ENCODE measurements around the gene PKP4. TPM values are rescaled to one million over a fixed set of nuclear protein-coding genes. Genes with fewer than 3 reads are reported as not detected.

PKP4 gene
- total and polyA plus RNA-seq, 11 donors, result 17.6 to 66.7 (median 49.0) TPM

- no peaks in the 10 kb centered on the region for H3K9me3 ChIP-seq
- peaks cover 0 to 28% (median 15%) of the 10 kb centered on the region in 12 donors for H3K4me1 ChIP-seq
- H3K4me3 ChIP-seq, result no peak overlapping the region
- intact Hi-C loops (cut with DNase I), result loop anchor here in 1 of 10 donors (5.0 kb wide), 1 partner anchor 145 kb away; the partner anchor contains the start of genes CCDC148 and PKP4
- no peak overlapping the region for H3K27ac ChIP-seq
- ATAC-seq (no peak), DNase-seq (no peak)
- no peaks in the 10 kb centered on the region for H3K27me3 ChIP-seq
- 17 to 28% (median 25%) methylated on average over 2 of the region's 2 CpGs for WGBS, 4 donors
- peaks cover 0 to 7% (median 0%) of the 10 kb centered on the region in 9 donors for H3K36me3 ChIP-seq
- TF ChIP-seq, protein P1, sequence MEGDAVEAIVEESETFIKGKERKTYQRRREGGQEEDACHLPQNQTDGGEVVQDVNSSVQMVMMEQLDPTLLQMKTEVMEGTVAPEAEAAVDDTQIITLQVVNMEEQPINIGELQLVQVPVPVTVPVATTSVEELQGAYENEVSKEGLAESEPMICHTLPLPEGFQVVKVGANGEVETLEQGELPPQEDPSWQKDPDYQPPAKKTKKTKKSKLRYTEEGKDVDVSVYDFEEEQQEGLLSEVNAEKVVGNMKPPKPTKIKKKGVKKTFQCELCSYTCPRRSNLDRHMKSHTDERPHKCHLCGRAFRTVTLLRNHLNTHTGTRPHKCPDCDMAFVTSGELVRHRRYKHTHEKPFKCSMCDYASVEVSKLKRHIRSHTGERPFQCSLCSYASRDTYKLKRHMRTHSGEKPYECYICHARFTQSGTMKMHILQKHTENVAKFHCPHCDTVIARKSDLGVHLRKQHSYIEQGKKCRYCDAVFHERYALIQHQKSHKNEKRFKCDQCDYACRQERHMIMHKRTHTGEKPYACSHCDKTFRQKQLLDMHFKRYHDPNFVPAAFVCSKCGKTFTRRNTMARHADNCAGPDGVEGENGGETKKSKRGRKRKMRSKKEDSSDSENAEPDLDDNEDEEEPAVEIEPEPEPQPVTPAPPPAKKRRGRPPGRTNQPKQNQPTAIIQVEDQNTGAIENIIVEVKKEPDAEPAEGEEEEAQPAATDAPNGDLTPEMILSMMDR (IDR thresholded peaks at IDR 0.05), result no peak
- TF ChIP-seq POLR2A (IDR thresholded peaks at IDR 0.05), result no peak
Measured at GRCh38 chr2:158602027-158602426, 145.3 kb downstream of the PKP4 start.

DNA sequence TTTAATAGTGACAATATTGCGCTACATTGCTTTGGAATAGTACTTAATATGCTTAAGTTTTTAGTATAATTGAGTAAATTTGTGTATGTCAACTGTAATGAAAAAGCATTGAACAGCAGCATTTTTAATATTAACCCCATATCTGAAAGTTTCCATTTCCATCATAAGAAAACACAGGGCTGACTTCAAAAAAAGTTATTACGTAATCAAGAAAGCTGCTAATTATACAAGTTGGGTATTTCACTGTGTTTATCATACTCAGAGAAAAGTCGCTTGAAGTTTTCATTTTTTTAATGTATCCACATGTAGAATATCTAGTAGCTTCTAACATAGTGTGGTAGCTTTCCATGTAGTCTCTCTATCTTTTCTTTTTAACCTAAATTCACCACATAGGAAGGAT lies 146.5 kb downstream of the PKP4 start:
- DNase-seq (no peak), ATAC-seq (no peak)
- WGBS, 4 donors, result 96 to 99% (median 98%) methylated on average over 3 of the region's 3 CpGs
- Histone ChIP-seq H3K4me1 (peaks cover 0 to 28% (median 15%) of the 10 kb centered on the region in 12 donors), H3K9me3 (no peaks in the 10 kb centered on the region), H3K4me3 (no peak overlapping the region), H3K27ac (no peak overlapping the region), H3K27me3 (no peaks in the 10 kb centered on the region), H3K36me3 (peaks cover 0 to 7% (median 0%) of the 10 kb centered on the region in 9 donors)
- TF ChIP-seq, protein P1 (IDR thresholded peaks at IDR 0.05), result no peak
- no peak for TF ChIP-seq POLR2A (IDR thresholded peaks at IDR 0.05)
- intact Hi-C loops (cut with DNase I), result loop anchor here in 1 of 10 donors (5.0 kb wide), 1 partner anchor 146 kb away; the partner anchor contains the start of genes CCDC148 and PKP4

DNA sequence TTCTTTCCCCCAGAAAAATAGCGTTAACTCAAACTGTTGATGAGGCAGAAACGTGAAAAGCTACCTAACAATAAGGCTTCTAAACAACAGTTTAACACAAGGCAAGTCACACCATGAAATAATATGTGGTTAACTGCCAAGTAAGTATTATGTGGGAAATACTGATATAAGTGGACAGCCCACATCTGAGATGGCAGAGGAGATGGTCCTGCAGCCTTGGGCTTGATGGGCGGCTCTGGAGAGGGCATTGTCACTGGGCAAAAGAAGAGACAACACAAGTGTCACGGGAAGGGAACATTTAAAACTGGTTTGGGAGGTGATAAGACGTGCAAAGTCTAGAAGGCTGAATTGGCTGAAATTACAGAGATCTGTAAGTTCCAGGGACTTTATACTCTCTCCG lies 147.2 kb downstream of the PKP4 start:
- 93 to 97% (median 95%) methylated on average over 6 of the region's 6 CpGs for WGBS, 4 donors
- TF ChIP-seq POLR2A (IDR thresholded peaks at IDR 0.05), result no peak
- TF ChIP-seq, protein P1 (IDR thresholded peaks at IDR 0.05), result no peak
- intact Hi-C loops (cut with DNase I), result loop anchor here in 1 of 10 donors (5.0 kb wide), 1 partner anchor 147 kb away; the partner anchor contains the start of genes CCDC148 and PKP4

DNA sequence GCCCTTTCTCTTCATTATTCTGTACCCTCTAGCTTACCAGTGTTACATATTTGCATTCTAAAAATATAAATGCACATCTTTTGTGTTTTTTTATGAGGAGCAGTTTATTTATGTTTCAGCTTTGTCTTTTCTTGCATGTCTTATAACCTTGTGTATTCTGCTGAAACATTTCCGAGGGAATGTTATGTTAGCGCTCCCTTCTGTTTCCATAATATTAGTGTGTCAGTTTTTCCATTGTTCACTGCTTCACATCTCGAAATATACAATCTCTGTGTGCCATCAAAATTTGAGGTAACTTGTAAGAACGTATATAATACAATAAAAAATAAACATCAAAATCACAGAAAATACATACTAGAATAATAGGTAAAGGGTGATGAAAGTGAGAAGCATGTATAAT lies 153.3 kb downstream of the PKP4 start:
- WGBS, 4 donors, result 85 to 94% (median 91%) methylated on average over 4 of the region's 4 CpGs
- H3K36me3 ChIP-seq, result no peaks in the 10 kb centered on the region
- intact Hi-C loops (cut with DNase I), result no loop called here
- no peak overlapping the region for H3K4me3 ChIP-seq
- no peaks in the 10 kb centered on the region for H3K9me3 ChIP-seq
- TF ChIP-seq POLR2A (IDR thresholded peaks at IDR 0.05), result no peak
- TF ChIP-seq, protein P1 (IDR thresholded peaks at IDR 0.05), result no peak
- no peak overlapping the region for H3K27ac ChIP-seq
- DNase-seq (no peak), ATAC-seq (no peak)
- H3K4me1 ChIP-seq, result no peaks in the 10 kb centered on the region
- no peaks in the 10 kb centered on the region for H3K27me3 ChIP-seq

More for the DNA sequence above, 147.2 kb downstream of the PKP4 start:
- H3K9me3 ChIP-seq, result no peaks in the 10 kb centered on the region
- ATAC-seq (no peak), DNase-seq (no peak)
- H3K4me1 ChIP-seq, result peaks cover 0 to 26% (median 14%) of the 10 kb centered on the region in 12 donors
- H3K4me3 ChIP-seq, result no peak overlapping the region
- peaks cover 0 to 7% (median 0%) of the 10 kb centered on the region in 9 donors for H3K36me3 ChIP-seq
- no peak overlapping the region for H3K27ac ChIP-seq
- H3K27me3 ChIP-seq, result no peaks in the 10 kb centered on the region
